Loucy (cell line): Measurements from ENCODE around the gene SYCP2L.

Experiments used
- H2AFZ ChIP-seq: fragments of 200-600 bp; sonication (generic); 2 replicates; pipeline ENCODE4 v1.6.0; 2016; ENCODE audit warnings: antibody characterized with exemption, mild to moderate bottlenecking, low read length, moderate library complexity
- H3F3A ChIP-seq: fragments of 200-600 bp; 2 replicates; pipeline ENCODE4 v1.6.0; 2016; ENCODE audit warnings: antibody characterized with exemption, low read depth, mild to moderate bottlenecking
- H3K27me3 ChIP-seq: fragments of 200-600 bp; sonication (generic); 2 replicates; pipeline ENCODE4 v1.6.1; 2014; ENCODE audit warnings: low read length, mild to moderate bottlenecking; ENCODE audit not compliant: insufficient read depth, poor library complexity, severe bottlenecking
- H3K36me3 ChIP-seq: fragments of 200-600 bp; sonication (generic); 2 replicates; pipeline ENCODE4 v1.6.1; 2016; ENCODE audit warnings: low read length; ENCODE audit not compliant: insufficient read depth
- H3K4me1 ChIP-seq: fragments of 200-600 bp; sonication (generic); 2 replicates; pipeline ENCODE4 v1.5.1; 2014; ENCODE audit warnings: low read length, mild to moderate bottlenecking; ENCODE audit not compliant: insufficient read depth, poor library complexity, severe bottlenecking
- H3K4me2 ChIP-seq: fragments of 200-600 bp; sonication (generic); 2 replicates; pipeline ENCODE4 v1.6.0; 2014; ENCODE audit warnings: antibody characterized with exemption, low read length, low read depth, mild to moderate bottlenecking; ENCODE audit not compliant: poor library complexity, severe bottlenecking
- H3K4me3 ChIP-seq: fragments of 200-600 bp; sonication (generic); 2 replicates; pipeline ENCODE4 v1.5.1; 2014; ENCODE audit warnings: low read length, mild to moderate bottlenecking, mixed read lengths; ENCODE audit not compliant: poor library complexity, severe bottlenecking
- H3K79me2 ChIP-seq: fragments of 200-600 bp; sonication (generic); 2 replicates; pipeline ENCODE4 v1.6.1; 2014; ENCODE audit warnings: low read length; ENCODE audit not compliant: insufficient read depth
- H3K9ac ChIP-seq: fragments of 200-600 bp; sonication (generic); 2 replicates; pipeline ENCODE4 v1.6.0; 2014; ENCODE audit warnings: mild to moderate bottlenecking, low read depth, low read length, moderate library complexity; ENCODE audit not compliant: poor library complexity, severe bottlenecking
- H3K9me2 ChIP-seq: fragments of 200-600 bp; sonication (generic); replicated peaks from 2 replicates; pipeline ENCODE4 v1.6.1; 2016; ENCODE audit warnings: low read depth, low read length, mixed read lengths
- H3K9me3 ChIP-seq: fragments of 200-600 bp; sonication (generic); 2 replicates; pipeline ENCODE4 v1.6.1; 2014; ENCODE audit warnings: mild to moderate bottlenecking, antibody characterized with exemption, low read length, low read depth; ENCODE audit not compliant: insufficient read depth
- H4K20me1 ChIP-seq: fragments of 200-600 bp; sonication (generic); 2 replicates; pipeline ENCODE4 v1.6.0; 2014; ENCODE audit warnings: antibody characterized with exemption, low read length, mild to moderate bottlenecking; ENCODE audit not compliant: insufficient read depth, poor library complexity, severe bottlenecking
- EZH2phosphoT487 ChIP-seq: fragments of 200-600 bp; IDR thresholded peaks from 2 replicates; pipeline ENCODE4 v1.6.1; 2018; ENCODE audit warnings: antibody characterized with exemption, mild to moderate bottlenecking, moderate library complexity, borderline replicate concordance
- TF ChIP-seq, protein P1 (sequence below): fragments of 200-600 bp; sonication (generic); conservative IDR thresholded peaks from 2 replicates; pipeline ENCODE4 v1.5.1; 2014; ENCODE audit warnings: mild to moderate bottlenecking, antibody characterized with exemption, low read length

The SYCP2L gene

DNA sequence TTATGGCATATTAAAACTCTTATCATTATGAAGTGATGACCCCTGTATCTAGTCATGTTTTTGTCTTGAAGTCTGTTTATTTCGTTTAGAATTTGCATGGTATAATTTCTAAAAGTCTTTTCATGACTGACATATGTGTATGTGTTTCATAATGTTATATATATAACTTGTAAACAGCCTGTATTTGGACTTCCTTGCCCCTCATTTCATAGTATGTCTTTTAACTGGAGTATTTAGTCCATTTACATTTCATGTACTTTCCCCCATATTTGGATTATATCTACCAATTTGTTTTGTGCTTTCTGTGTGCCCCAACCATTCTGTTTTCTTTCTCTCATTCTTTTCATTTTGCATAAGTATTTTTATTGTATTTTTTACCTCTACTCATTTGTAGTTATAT lies 59.0 kb downstream of the SYCP2L start:
- H3K79me2 ChIP-seq: no peaks in the 10 kb centered on the region
- TF ChIP-seq, protein P1, sequence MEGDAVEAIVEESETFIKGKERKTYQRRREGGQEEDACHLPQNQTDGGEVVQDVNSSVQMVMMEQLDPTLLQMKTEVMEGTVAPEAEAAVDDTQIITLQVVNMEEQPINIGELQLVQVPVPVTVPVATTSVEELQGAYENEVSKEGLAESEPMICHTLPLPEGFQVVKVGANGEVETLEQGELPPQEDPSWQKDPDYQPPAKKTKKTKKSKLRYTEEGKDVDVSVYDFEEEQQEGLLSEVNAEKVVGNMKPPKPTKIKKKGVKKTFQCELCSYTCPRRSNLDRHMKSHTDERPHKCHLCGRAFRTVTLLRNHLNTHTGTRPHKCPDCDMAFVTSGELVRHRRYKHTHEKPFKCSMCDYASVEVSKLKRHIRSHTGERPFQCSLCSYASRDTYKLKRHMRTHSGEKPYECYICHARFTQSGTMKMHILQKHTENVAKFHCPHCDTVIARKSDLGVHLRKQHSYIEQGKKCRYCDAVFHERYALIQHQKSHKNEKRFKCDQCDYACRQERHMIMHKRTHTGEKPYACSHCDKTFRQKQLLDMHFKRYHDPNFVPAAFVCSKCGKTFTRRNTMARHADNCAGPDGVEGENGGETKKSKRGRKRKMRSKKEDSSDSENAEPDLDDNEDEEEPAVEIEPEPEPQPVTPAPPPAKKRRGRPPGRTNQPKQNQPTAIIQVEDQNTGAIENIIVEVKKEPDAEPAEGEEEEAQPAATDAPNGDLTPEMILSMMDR: no peak
- no peak for TF ChIP-seq EZH2phosphoT487
- H3K4me1 ChIP-seq: no peaks in the 10 kb centered on the region
- H3K9me3 ChIP-seq: no peaks in the 10 kb centered on the region
- no peak overlapping the region for H3K4me2 ChIP-seq
- H2AFZ ChIP-seq: no peak overlapping the region
- H3K4me3 ChIP-seq: no peak overlapping the region
- H3K9me2 ChIP-seq: no peaks in the 10 kb centered on the region
- no peaks in the 10 kb centered on the region for H3K36me3 ChIP-seq
- no peaks in the 10 kb centered on the region for H3F3A ChIP-seq
- no peaks in the 10 kb centered on the region for H3K27me3 ChIP-seq
- no peak overlapping the region for H3K9ac ChIP-seq
- no peaks in the 10 kb centered on the region for H4K20me1 ChIP-seq

DNA sequence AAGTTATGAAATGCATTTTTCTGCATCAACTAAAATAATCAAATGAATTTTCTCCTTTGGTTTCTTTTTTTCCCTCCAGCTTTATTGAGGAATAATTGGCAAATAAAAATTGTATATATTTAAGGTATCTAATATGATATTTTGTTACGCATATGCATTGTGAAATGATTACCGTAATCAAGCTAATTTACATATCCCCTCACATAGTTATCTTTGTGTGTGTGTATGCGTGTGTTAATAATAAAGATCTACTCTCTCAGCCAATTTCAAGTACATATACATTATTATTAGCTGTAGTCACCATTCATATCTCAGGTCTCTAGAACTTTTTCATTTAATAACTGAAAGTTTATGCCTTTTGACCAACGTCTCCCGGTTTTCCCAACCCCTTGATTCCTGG lies 61.1 kb downstream of the SYCP2L start:
- Histone ChIP-seq H4K20me1 (no peaks in the 10 kb centered on the region), H3K9me2 (no peaks in the 10 kb centered on the region), H3K36me3 (no peaks in the 10 kb centered on the region), H3K9me3 (no peaks in the 10 kb centered on the region), H2AFZ (no peak overlapping the region), H3K4me3 (no peak overlapping the region), H3K79me2 (no peaks in the 10 kb centered on the region), H3K27me3 (no peaks in the 10 kb centered on the region), H3K4me2 (no peak overlapping the region), H3K4me1 (no peaks in the 10 kb centered on the region), H3K9ac (no peak overlapping the region), H3F3A (no peaks in the 10 kb centered on the region)
- no peak for TF ChIP-seq EZH2phosphoT487
- TF ChIP-seq, protein P1: no peak

DNA sequence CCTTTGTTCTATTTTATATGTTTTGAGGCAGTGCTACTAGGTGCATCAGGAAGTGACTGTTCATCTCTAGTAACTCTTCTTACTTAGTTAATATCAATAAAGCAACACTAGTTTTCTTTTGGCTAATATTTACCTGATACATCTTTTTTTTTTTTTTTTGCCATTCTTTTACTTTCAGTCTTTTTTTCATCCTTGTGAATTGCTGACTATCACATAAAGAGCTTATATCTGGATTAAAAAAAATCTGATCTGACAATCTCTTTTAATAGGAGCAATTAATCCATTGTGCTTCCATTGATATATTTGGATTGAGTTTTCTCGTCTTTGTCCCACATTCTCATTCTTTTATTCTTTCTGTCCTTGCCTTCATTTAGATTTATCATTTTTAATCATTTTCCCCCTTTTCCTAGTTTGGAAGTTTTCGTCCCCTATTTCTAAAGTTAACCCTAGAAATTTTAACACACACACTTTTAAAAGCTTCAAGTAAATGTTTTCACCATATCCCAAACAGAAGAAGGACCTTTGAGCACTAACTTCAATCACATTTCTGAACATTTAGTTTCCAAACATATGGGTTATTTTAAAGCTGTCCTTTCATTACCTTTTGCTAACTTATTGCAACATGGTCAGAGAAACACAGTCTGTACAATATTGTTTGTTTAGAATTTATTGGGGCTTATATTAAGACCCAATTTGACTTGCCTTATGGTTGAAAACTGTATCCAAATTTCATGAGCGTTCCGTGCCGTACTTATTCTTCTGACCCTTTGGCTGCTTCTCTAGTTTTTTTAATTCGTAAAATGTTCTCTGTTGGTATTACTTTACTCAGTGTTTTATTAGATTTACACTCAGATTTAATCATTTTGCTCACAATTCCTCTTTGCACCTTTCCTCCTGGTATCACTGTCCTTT lies 63.0 kb downstream of the SYCP2L start:
- Histone ChIP-seq H3K9me2 (no peaks in the 10 kb centered on the region), H3K27me3 (no peaks in the 10 kb centered on the region), H2AFZ (no peak overlapping the region), H3K9ac (no peak overlapping the region), H3K79me2 (no peaks in the 10 kb centered on the region), H3K4me3 (no peak overlapping the region), H3F3A (no peaks in the 10 kb centered on the region), H4K20me1 (no peaks in the 10 kb centered on the region), H3K4me1 (no peaks in the 10 kb centered on the region), H3K4me2 (no peak overlapping the region), H3K36me3 (no peaks in the 10 kb centered on the region), H3K9me3 (no peaks in the 10 kb centered on the region)
- TF ChIP-seq EZH2phosphoT487: no peak
- TF ChIP-seq, protein P1: no peak
